NCI-H128 (cell line): ENCODE measurements around the gene AQP3.
"Not testable (repeated sequence)": the region's sequence is repeated elsewhere in the genome, so short reads cannot be mapped to it uniquely, and the experiment has no call there.

Experiments
- DNase-seq: peaks from one replicate; lab custom pipeline; 2025; ENCODE audit not compliant: unreplicated experiment; lab: John Stamatoyannopoulos, UW

AQP3 gene

DNA sequence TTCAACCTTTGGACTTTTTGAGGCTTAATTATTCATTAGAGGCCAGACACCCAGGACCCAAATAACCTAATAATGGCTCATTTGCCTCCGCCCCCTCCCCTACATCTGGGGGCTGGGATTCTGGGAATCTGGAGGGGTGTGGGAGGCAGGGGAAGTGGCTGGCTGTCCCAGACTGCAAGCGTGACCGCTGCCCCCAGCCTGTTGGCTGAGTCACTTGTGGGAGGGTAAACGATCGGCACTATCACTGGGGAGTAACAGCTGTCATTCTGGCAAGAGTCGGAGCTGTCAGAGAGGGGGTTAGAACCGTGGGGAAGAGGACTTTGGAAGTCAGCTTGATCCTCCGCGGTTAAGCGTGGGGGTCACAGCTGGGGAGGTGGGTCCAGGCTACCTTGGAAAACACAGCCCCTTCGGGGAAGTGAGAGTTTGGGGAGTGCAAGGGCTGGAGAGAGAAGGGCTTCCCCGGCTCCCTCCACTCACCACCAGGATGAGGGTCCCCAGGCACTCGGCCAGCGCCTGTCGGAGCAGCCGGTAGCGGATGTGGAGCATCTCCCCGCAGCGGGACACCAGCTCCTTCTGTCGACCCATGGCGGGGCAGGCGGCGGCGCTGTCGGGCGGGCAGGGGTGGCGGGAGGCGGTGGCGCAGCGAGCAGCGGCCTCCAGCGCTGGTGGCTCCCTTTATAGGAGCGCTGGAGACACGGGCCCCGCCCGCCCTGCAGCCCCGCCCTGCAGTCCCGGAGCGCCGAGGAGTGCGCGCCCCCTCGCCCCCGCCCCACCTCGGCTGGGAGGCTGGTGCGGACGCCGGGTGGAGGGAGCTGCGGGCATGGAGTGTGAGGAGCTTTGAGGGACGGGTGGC, at the start of gene AQP3:
Gene AQP3 (minus strand): TSS at position 648 of the 853 bp plus-strand sequence. CDS start 63 bp downstream, at position 585.
- peak; percentile 33 for DNase-seq

DNA sequence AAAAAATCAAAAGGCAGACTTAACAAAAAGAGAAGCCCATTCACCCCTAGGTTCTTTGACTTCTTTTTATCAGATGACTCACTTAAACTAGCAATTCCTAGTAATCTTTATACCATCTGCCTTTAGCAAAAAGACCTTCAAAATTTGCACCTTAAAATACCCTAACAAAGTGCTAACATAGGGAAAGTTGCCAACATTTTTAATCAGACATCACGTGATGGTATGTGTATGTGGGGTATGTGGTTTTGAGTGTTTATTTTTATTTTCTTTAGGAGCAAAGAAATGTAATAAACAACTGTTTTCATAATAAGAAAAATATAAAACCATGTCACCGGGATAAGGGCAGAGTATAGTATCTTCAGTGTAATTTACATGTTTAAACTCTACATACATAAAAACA, 46.4 kb upstream of the AQP3 start:
- not testable (repeated sequence) for DNase-seq

DNA sequence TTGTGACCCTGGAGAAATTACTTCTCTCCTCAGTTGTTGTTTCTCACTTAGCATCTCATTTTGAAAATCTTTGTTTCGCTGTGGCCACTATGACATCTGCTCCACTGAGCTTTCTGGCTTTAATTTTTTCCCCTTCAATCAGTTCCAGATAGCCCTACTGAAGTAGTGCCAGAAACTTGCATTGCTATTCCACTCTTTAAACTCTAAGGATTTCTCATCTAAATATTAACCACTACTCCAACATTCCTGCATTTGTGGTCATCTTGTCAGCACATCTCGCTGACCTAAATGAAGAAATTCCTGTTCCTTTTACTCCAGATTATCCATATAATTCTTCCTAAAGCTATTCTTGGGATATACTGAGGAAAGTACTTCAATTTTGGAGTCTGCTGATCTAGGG, 41.7 kb upstream of the AQP3 start:
- DNase-seq, result no peak

DNA sequence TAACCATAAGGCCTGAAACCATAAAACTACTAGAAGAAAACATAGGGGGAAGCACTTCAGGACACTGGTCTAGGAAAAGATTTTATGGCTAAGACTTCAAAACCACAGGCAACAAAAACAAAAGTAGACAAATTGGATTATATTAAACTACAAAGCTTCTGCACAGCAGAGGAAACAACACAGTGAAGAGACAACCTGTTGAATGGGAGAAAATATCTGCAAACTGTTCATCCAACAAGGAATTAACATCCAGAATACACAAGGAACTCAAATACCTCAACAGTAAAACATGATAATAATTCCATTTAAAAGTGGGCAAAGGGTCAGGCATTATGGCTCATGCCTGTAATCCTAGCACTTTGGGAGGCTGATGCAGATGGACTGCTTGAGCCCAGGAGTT, 37.9 kb upstream of the AQP3 start:
- not testable (repeated sequence) for DNase-seq

DNA sequence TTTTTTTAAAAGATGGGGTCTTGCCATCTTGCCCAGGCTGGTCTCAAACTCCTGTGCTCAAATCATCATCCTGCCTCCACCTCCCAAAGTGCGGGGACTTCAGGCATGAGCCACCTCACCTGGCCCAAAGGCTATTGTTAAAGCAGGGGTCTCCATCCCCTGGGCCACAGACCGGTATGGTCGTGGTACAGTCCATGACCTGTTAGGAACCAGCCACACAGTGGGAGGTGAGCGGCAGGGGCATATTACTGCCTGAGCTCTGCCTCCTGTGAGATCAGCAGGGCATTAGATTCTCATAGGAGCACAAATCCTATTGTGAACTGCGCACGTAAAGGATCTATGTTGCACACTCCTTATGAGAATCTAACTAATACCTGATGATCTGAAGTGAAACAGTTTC, 33.6 kb upstream of the AQP3 start:
- DNase-seq, result no peak

DNA sequence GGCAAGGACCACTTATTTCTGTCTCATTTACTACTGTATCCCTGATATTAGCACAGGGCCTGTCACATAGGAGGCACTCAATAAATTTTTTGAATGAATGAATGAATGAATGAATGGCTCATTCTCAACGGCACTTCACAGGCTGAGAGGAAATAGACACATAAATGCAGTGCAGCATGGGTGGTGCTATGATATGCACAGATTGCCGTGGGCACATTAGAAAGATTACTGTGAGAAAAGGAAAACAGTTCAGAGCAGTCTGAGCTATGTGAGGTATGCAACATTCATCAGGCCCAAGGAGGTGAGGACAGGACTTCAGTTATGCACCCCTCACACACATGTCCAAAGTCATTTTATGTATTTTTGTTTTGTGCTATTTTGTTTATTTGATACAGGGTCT, 32.7 kb upstream of the AQP3 start:
- DNase-seq, result no peak

DNA sequence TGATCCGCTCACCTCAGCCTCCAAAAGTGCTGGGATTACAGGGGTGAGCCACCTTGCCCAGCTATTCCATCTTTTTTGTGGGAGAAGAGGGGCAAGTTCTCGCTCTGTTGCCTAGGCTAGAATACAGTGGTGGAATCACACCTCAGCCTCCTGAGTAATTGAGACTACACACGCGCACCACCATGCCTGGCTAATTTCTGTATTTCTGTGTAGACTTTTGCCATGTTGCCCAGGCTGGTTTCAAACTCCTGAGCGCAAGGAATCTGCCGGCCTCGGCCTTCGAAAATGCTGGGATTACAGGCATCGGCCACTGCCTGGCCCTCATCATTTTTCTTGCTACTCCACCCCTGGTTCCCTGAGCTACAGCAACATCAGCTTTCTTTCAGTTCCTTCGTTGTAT, 29.1 kb upstream of the AQP3 start:
- no peak for DNase-seq

DNA sequence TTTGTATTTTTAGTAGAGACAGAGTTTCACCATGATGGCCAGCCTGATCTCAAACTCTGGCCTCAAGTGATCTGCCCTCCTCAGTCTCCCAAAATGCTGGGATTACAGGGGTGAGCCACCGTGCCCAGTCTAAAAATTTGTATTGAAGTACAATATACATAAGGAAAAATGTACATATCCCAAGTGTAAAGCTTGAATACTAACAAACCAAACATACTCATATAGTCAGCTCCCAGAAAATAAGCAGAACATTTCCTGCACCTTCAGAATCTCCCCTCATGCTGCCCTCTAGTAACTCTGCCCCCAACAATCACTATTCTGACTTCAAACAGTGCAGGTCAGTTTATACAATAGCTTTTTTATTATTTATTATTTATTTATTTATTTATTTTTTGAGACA, 28.0 kb upstream of the AQP3 start:
- no peak for DNase-seq

DNA sequence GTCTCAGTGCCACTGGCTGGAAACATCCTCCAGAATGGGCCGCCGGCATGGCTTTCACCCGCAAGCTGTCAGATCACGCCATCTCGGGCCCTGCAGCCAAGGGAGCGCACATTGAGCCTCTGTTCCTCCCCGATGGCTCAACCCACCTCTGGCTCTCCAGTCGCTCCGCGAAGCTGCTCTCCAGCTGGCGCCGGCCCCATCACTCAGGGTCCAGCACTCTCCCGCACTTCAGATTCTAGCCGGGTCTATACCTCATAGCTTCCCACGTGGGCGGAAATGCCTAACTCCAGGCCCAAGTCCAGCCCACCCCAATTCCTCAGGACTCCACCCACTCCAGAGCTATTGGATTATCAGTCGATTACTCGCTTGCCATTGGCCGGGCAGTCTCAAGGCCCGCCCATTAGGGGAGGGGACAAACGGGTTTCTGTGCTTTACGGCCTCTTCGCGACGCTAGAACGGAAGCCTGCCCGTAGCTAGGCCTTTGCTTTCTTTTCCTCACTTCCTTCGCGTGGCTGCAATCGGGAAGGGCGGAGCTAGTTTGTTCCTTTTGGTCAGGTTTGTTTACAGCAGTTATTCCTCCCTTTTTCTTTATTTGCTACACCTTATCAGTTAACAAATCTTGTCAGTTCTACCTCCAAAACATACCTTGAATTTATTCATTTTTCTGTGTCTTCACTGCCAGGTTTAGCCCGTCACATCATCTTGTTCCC, 26.4 kb upstream of the AQP3 start, which contains the start of gene NOL6:
Gene NOL6 (minus strand): TSS at position 282 of the 710 bp plus-strand sequence. CDS start 82 bp downstream, at position 200.
- peak; percentile 99 for DNase-seq

DNA sequence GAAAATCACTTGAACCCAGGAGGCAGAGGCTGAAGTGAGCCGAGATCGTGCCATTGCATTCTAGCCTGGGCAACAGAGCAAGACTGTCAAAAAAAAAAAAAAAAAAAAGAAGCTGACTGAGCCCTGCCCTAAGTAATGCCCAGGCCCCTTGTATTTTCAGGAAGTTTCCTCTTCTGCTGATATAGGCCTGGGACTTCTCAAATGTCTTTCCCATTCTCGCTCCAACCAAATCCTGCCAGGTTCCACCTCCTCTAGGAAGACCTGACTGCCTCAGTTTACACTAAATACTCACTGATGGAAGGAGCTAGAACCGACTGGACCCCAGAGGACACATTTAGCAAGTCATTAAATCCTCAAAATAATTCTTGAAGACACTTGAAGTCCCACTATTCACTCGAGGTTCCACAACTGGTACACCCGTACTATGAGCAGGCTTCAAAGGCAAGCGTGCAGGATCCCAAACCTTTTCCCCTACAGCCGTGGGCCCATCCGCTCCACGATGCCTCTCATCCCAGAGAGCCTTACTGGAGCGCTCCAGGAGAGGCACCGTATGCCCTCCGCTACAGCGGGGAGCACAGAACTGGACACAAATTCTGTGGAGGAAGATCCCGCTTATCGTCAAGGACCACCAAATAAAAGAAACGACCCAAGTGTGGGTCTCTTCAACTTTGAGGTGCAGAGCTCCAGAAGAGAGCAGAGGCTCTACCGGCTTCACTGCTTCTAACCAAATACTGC, 25.7 kb upstream of the AQP3 start:
- DNase-seq, result no peak

DNA sequence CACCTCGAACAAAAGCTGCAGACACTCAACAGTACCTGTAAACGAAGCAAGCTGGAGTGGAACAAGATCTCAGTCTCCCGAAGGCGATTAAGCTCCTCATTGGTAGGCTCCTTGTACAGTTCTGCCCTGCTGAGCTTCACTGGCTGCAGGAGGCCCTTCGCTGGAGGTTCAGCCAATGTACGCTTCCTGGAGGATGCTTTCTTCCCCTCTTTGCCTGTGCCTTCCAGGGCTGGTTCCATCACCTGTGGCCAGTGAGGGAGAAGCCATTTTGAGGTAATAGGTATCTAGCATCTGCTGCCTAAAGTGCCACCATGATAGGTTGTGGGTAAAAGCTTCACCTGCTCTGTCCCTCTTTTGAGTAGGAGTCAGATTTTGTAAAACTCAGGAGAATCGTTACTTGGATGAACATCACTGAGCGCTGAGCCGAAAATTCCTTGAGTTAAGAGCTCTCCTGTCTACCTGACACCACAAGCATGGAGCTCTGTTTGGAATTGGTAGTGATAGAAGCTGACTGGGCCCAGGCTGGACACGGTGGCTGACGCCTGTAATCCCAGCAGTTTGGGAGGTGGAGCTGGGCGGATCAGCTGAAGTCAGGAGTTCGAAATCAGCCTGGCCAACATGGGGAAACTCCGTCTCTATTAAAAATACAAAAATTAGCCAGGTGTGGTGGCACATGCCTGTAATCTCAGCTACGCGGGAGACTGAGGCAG, 24.9 kb upstream of the AQP3 start:
- DNase-seq, result no peak

DNA sequence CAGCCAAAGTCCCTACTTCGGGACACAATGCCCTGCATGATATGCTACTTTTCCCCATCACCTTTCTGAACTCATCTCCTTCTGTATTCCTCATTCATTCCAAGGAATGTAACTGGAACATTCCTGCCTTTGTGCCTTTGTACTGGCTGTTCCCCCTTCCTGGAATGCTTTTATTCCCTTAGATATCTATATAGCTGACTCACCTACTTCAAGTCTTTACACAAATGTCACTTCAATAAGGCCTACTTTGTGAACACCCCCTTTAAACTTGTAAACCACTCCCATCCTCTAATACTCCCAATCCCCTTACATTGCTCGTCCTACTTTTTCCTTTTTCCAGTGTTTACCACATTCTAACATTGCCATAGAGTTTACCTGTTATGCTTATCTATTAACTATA, 24.0 kb upstream of the AQP3 start:
- no peak for DNase-seq

DNA sequence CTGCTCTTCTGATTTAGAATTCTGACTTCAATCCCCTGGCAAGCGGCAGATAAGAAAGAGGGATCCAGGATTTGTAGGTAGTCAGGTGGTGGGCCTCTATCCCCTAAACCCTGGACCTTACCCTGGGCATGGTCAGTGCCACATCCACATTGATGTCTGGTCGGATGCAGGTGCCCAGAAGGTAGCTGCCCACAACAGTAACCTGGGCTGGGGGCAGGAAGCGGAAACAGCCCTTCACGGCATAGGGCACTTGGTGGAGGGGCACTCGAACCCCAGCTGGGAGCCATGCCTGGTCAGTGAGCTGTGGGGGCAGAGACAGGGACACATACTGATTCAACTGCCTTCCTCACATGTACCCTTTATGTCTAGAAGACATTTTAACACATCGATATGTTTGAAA, 22.5 kb upstream of the AQP3 start:
- no peak for DNase-seq

DNA sequence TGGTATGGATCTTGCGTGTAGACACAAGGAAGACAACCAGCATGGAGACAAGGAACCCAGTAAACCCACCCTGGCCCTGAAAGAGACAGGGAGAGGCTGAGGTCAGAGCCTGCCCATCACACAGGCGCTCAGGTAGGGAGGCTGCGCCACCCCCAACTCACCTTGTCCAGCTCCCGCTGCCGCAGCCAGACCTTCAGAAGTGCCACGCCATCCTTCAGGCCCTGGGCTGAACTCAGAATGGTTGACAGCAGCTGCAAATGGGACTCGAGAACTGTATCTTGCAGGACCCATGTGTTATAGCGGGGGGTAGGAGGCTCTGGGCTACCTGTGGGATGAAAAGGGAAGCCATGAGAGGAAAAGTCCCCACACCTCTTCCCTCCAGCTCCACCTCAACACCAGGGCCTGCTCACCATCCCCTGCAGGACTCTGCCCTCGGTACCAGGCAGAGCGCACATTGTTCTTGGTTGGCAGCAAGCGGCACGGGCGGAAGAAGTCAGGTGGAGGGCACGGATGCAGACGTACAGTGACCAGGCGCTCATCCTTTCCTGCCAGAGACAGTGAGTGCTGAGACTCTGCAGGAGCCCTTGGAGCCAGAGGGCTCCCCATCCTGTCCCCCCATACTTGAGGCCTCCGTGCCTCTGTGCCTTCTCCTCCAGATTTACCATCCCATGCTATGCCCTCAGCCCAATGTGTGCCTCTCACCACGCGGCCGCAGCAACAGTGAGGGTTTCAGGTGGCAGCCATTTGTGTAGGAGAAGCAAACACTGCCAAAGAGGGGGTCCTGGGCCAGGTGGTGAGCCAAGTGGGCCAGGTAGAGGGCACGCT, 21.6 kb upstream of the AQP3 start:
- DNase-seq, result no peak

DNA sequence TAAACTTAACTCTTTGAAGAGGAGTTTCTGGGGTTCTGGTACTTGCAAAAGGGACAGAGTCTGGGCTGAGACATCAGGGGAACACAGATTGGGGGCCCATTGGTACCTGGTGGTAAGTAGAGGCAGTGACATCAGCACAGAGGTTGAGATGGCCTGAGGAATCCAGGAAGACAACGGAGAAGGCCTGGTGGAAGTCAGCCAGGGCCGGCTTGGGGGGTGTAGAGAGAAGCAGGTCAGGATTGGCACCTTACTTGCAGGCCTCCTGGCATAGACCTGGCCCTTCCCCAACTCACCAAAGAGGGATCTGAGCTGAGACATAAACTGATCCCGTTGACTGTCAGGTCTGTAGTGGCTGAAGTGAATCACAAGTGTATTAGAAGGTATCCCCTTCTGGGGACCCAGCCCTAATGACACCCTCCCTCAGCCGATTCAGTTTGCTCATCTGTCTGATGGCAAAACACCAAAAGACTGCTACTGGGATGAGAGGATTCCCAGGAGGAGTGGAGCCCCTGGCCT, 20.9 kb upstream of the AQP3 start:
- no peak for DNase-seq

DNA sequence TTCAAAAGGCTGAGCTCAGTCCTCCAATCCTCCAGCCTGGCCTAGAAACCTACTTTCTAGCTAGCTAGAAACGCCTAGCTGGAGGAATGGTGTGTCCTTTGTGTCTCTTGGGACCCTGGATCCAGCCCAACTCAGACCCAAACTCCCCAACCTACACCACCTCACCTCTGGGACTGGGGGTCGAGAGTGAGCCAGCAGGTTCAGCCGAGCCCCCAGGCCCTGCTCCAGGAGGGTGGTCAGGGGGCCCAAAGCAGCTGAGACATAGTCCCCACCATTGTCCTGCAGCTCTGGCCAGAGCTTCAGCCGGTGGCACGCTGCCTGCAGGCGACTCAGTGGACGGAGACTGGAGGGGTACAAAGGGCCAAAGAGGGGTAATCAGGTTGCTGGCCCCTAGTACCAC, 20.1 kb upstream of the AQP3 start:
- no peak for DNase-seq

DNA sequence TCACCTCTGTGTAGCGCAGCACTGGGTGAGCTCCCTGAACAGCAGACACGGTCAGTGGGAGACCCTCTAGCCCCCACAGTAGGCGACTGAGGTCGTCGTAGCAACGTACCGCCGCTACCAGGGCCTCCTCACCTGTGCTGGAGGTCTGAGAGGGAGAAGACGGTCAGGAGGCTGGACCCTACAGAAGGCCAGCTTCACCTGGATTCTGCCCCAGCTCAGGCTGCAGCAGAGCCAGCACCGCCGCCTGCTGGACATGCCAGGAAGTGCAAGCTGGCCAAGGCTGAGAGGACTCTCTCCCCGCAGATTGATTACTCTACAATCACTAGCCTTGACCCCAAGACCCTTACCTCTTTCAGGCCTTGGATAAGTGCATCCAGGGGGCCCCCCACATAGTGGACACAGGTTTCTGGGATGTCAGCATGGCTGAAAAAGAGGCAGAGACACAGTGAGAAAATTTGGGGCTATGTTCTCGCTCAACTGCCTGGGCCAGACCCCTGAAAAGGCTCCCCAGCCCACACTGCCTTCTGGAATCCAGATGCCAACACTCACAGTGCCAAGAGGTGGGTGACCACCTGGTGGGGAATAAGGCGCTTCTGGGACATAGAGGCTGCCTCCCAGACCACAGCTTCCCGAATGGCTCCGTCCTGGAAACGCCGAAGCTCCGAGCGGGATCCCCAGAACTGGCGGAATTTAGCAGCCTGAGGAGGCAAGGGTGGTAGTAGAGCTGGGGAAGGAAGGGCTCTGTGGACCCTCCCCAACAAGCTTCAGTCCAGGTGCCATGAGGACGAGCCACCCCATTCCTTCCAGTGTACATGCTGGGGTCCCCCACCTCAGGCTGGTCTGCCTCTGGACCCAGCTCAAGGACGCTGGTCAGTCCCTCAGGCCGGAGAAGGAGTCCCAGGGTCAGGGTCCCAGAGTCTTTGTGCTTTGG, 19.4 kb upstream of the AQP3 start:
- DNase-seq, result no peak

DNA sequence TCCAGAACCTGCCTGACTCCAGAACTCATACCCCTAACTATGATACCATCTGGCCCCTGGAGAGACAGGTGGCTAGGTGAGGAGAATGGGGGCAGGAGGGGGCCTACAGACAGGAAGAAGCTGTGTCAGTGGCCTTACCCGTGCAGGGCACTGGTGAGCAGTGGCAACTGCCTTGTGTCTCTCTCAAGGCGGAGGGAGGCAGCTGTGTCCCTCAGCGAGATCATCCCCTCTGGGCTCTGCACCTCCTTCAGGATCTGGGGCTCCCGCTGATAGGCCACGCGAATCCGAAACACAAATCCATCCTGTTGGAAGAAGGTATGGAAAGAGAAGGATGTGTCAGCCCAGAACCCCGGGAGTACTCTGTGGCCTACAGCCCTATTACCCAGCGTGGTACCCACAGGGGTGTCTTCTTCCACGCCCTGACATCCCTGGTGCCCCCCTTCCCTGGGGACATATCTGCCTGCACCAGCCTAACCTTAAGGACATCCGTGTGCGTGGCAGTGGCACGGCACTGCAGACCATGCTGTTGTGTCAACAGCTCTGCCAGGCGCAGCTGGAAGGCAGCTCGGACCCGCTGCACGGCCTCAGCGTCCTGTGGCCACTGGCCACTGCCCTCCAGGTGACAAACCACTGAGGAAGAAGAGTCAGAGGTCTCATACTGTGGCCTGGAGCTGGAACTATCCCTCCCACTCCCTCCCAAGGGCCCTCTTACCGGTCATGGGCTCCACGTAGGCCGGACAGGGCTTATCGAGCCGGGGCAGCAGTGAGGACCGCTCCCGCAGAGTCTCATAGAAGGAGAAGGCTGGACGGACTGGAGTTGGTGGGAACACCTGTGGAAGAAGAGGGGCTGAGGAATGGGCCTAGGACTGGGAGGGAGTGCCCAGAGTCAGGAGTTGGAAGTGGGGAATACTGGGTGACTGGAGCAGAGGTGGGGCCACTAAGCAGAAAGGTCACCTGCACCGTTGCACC, 18.5 kb upstream of the AQP3 start:
- no peak for DNase-seq
